Measurements from ENCODE around the gene RIMKLA.

RIMKLA gene

GRCh38 chr1:42380586-42381279, at the start of gene RIMKLA:
RIMKLA (plus strand) TSS chr1:42380792; CDS start chr1:42380935, 143 bp downstream.
- H3K4me1 Mint-ChIP-seq (ENCODE audit: low read depth) = peaks cover 7% of the 10 kb centered on the region
- no peaks in the 10 kb centered on the region for H3K9me3 Mint-ChIP-seq
- H3K27me3 Mint-ChIP-seq = peaks cover 54% of the 10 kb centered on the region
- no peaks in the 10 kb centered on the region for H3K36me3 Mint-ChIP-seq (ENCODE audit: low read depth)
- intact Hi-C loops (cut with micrococcal nuclease) = no loop called here
- peak within 1 kb of the TSS; percentile 74 for H3K4me3 Mint-ChIP-seq
- H3K27ac Mint-ChIP-seq = no peak within 1 kb of the TSS

GRCh38 chr1:42332877-42333276, 47.7 kb upstream of the RIMKLA start:
- peaks cover 13% of the 10 kb centered on the region for H3K36me3 Mint-ChIP-seq (ENCODE audit: low read depth)
- H3K27ac Mint-ChIP-seq = peak overlapping the region; percentile 2
- peaks cover 56% of the 10 kb centered on the region for H3K4me1 Mint-ChIP-seq (ENCODE audit: low read depth)
- intact Hi-C loops (cut with micrococcal nuclease) = no loop called here
- H3K4me3 Mint-ChIP-seq = no peak overlapping the region
- H3K27me3 Mint-ChIP-seq = no peaks in the 10 kb centered on the region
- no peaks in the 10 kb centered on the region for H3K9me3 Mint-ChIP-seq

GRCh38 chr1:42333662-42334239, 46.8 kb upstream of the RIMKLA start:
- intact Hi-C loops (cut with micrococcal nuclease) = no loop called here
- peak overlapping the region; percentile 95 for H3K4me3 Mint-ChIP-seq
- H3K27ac Mint-ChIP-seq = peak overlapping the region; percentile 88
- peaks cover 13% of the 10 kb centered on the region for H3K36me3 Mint-ChIP-seq (ENCODE audit: low read depth)
- H3K4me1 Mint-ChIP-seq (ENCODE audit: low read depth) = peaks cover 56% of the 10 kb centered on the region
- H3K9me3 Mint-ChIP-seq = no peaks in the 10 kb centered on the region
- no peaks in the 10 kb centered on the region for H3K27me3 Mint-ChIP-seq

GRCh38 chr1:42334240-42335049, 46.1 kb upstream of the RIMKLA start:
- H3K36me3 Mint-ChIP-seq (ENCODE audit: low read depth) = peaks cover 13% of the 10 kb centered on the region
- H3K27me3 Mint-ChIP-seq = no peaks in the 10 kb centered on the region
- intact Hi-C loops (cut with micrococcal nuclease) = no loop called here
- H3K27ac Mint-ChIP-seq = peak overlapping the region; percentile 88
- peaks cover 56% of the 10 kb centered on the region for H3K4me1 Mint-ChIP-seq (ENCODE audit: low read depth)
- no peaks in the 10 kb centered on the region for H3K9me3 Mint-ChIP-seq
- peak overlapping the region; percentile 95 for H3K4me3 Mint-ChIP-seq

- H3K9me3 Mint-ChIP-seq = no peaks in the 10 kb centered on the region
- peak within 1 kb of the TSS; percentile 95 for H3K4me3 Mint-ChIP-seq
- no peaks in the 10 kb centered on the region for H3K27me3 Mint-ChIP-seq
- intact Hi-C loops (cut with micrococcal nuclease) = no loop called here
- H3K4me1 Mint-ChIP-seq (ENCODE audit: low read depth) = peaks cover 49% of the 10 kb centered on the region
- H3K36me3 Mint-ChIP-seq (ENCODE audit: low read depth) = peaks cover 13% of the 10 kb centered on the region
- H3K27ac Mint-ChIP-seq = peak within 1 kb of the TSS; percentile 88
Observed at GRCh38 chr1:42335050-42335808, 45.4 kb upstream of the RIMKLA start, which contains the start of gene FOXJ3. FOXJ3 (minus strand) TSS chr1:42335235; CDS start chr1:42311093, 24,142 bp downstream.

GRCh38 chr1:42335809-42336518, 44.6 kb upstream of the RIMKLA start:
- no peaks in the 10 kb centered on the region for H3K27me3 Mint-ChIP-seq
- H3K27ac Mint-ChIP-seq = peak overlapping the region; percentile 83
- H3K4me3 Mint-ChIP-seq = peak overlapping the region; percentile 95
- H3K9me3 Mint-ChIP-seq = no peaks in the 10 kb centered on the region
- peaks cover 41% of the 10 kb centered on the region for H3K4me1 Mint-ChIP-seq (ENCODE audit: low read depth)
- intact Hi-C loops (cut with micrococcal nuclease) = no loop called here
- peaks cover 13% of the 10 kb centered on the region for H3K36me3 Mint-ChIP-seq (ENCODE audit: low read depth)

GRCh38 chr1:42336978-42337377, 43.6 kb upstream of the RIMKLA start:
- Mint-ChIP-seq H3K4me3 (no peak overlapping the region), H3K9me3 (no peaks in the 10 kb centered on the region), H3K36me3 (ENCODE audit: low read depth) (peaks cover 13% of the 10 kb centered on the region)

GRCh38 chr1:42340093-42340492, 40.5 kb upstream of the RIMKLA start:
- peaks cover 9% of the 10 kb centered on the region for H3K27me3 Mint-ChIP-seq
- no peaks in the 10 kb centered on the region for H3K9me3 Mint-ChIP-seq
- no peak overlapping the region for H3K27ac Mint-ChIP-seq
- H3K36me3 Mint-ChIP-seq (ENCODE audit: low read depth) = peaks cover 5% of the 10 kb centered on the region
- peaks cover 14% of the 10 kb centered on the region for H3K4me1 Mint-ChIP-seq (ENCODE audit: low read depth)
- intact Hi-C loops (cut with micrococcal nuclease) = no loop called here
- H3K4me3 Mint-ChIP-seq = no peak overlapping the region

More at GRCh38 chr1:42336978-42337377, 43.6 kb upstream of the RIMKLA start:
- Mint-ChIP-seq H3K27ac (no peak overlapping the region), H3K4me1 (ENCODE audit: low read depth) (peaks cover 36% of the 10 kb centered on the region), H3K27me3 (peaks cover 4% of the 10 kb centered on the region)
- intact Hi-C loops (cut with micrococcal nuclease) = no loop called here

- Mint-ChIP-seq H3K4me1 (ENCODE audit: low read depth) (peaks cover 11% of the 10 kb centered on the region), H3K27me3 (peaks cover 9% of the 10 kb centered on the region), H3K36me3 (ENCODE audit: low read depth) (no peaks in the 10 kb centered on the region), H3K4me3 (no peak overlapping the region), H3K9me3 (no peaks in the 10 kb centered on the region), H3K27ac (no peak overlapping the region)
- intact Hi-C loops (cut with micrococcal nuclease) = no loop called here
Observed at GRCh38 chr1:42340901-42341300, 39.7 kb upstream of the RIMKLA start.

- H3K27ac Mint-ChIP-seq = no peak overlapping the region
- intact Hi-C loops (cut with micrococcal nuclease) = no loop called here
- peaks cover 11% of the 10 kb centered on the region for H3K27me3 Mint-ChIP-seq
- no peak overlapping the region for H3K4me3 Mint-ChIP-seq
- H3K9me3 Mint-ChIP-seq = no peaks in the 10 kb centered on the region
- no peaks in the 10 kb centered on the region for H3K36me3 Mint-ChIP-seq (ENCODE audit: low read depth)
- no peaks in the 10 kb centered on the region for H3K4me1 Mint-ChIP-seq (ENCODE audit: low read depth)
Observed at GRCh38 chr1:42343049-42343448, 37.5 kb upstream of the RIMKLA start.

- no peak overlapping the region for H3K27ac Mint-ChIP-seq
- no peak overlapping the region for H3K4me3 Mint-ChIP-seq
- H3K27me3 Mint-ChIP-seq = peaks cover 12% of the 10 kb centered on the region
- no peaks in the 10 kb centered on the region for H3K9me3 Mint-ChIP-seq
- intact Hi-C loops (cut with micrococcal nuclease) = no loop called here
- no peaks in the 10 kb centered on the region for H3K4me1 Mint-ChIP-seq (ENCODE audit: low read depth)
- H3K36me3 Mint-ChIP-seq (ENCODE audit: low read depth) = no peaks in the 10 kb centered on the region
Observed at GRCh38 chr1:42348498-42348897, 32.1 kb upstream of the RIMKLA start.

- no peak overlapping the region for H3K4me3 Mint-ChIP-seq
- no peak overlapping the region for H3K27ac Mint-ChIP-seq
- intact Hi-C loops (cut with micrococcal nuclease) = no loop called here
- H3K9me3 Mint-ChIP-seq = no peaks in the 10 kb centered on the region
- peaks cover 13% of the 10 kb centered on the region for H3K27me3 Mint-ChIP-seq
- H3K4me1 Mint-ChIP-seq (ENCODE audit: low read depth) = no peaks in the 10 kb centered on the region
- no peaks in the 10 kb centered on the region for H3K36me3 Mint-ChIP-seq (ENCODE audit: low read depth)
Observed at GRCh38 chr1:42350086-42350485, 30.5 kb upstream of the RIMKLA start.

- intact Hi-C loops (cut with micrococcal nuclease) = no loop called here
- peaks cover 11% of the 10 kb centered on the region for H3K27me3 Mint-ChIP-seq
- H3K36me3 Mint-ChIP-seq (ENCODE audit: low read depth) = no peaks in the 10 kb centered on the region
- H3K27ac Mint-ChIP-seq = no peak overlapping the region
- no peak overlapping the region for H3K4me3 Mint-ChIP-seq
- no peaks in the 10 kb centered on the region for H3K4me1 Mint-ChIP-seq (ENCODE audit: low read depth)
- H3K9me3 Mint-ChIP-seq = peaks cover 8% of the 10 kb centered on the region
Observed at GRCh38 chr1:42358791-42359190, 21.8 kb upstream of the RIMKLA start.
